NCI-H2107 (cell line): ENCODE measurements around the gene DYNLT1.
"Not testable (repeated sequence)": the region's sequence is repeated elsewhere in the genome, so short reads cannot be mapped to it uniquely, and the experiment has no call there.

ENCODE experiments used
- DNase-seq: peaks from one replicate; lab custom pipeline; 2025; lab: John Stamatoyannopoulos, UW

Gene DYNLT1

GRCh38 chr6:158642097-158642601 is 2.4 kb downstream of the DYNLT1 start:
- no peak for DNase-seq

GRCh38 chr6:158640519-158640918 is 4.0 kb downstream of the DYNLT1 start:
- DNase-seq = no peak

- DNase-seq = no peak
These were observed 5.5 kb downstream of the DYNLT1 start for GRCh38 chr6:158639056-158639455.

- no peak for DNase-seq
These were observed 6.2 kb downstream of the DYNLT1 start for GRCh38 chr6:158638324-158638854.

GRCh38 chr6:158636778-158637177 is 7.8 kb downstream of the DYNLT1 start:
- DNase-seq = no peak

GRCh38 chr6:158635427-158636073 is 9.0 kb downstream of the DYNLT1 start:
- DNase-seq = no peak

- no peak for DNase-seq
These were observed 9.7 kb downstream of the DYNLT1 start for GRCh38 chr6:158634695-158635426.

- DNase-seq = no peak
These were observed 11.4 kb downstream of the DYNLT1 start for GRCh38 chr6:158633127-158633526.

- DNase-seq = not testable (repeated sequence)
These were observed 11.9 kb downstream of the DYNLT1 start for GRCh38 chr6:158632538-158633119.

- DNase-seq = no peak
These were observed 12.6 kb downstream of the DYNLT1 start for GRCh38 chr6:158631678-158632537.

GRCh38 chr6:158630938-158631616 is 13.5 kb downstream of the DYNLT1 start:
- no peak for DNase-seq

- no peak for DNase-seq
These were observed 14.9 kb downstream of the DYNLT1 start for GRCh38 chr6:158629367-158630221.

GRCh38 chr6:158628542-158628941 is 16.0 kb downstream of the DYNLT1 start:
- no peak for DNase-seq

GRCh38 chr6:158627940-158628211 is 16.7 kb downstream of the DYNLT1 start:
- no peak for DNase-seq

GRCh38 chr6:158627168-158627939 is 17.2 kb downstream of the DYNLT1 start:
- no peak for DNase-seq

GRCh38 chr6:158626360-158627167 is 18.0 kb downstream of the DYNLT1 start:
- no peak for DNase-seq

GRCh38 chr6:158625881-158626305 is 18.6 kb downstream of the DYNLT1 start:
- DNase-seq = no peak

- DNase-seq = no peak
These were observed 19.6 kb downstream of the DYNLT1 start for GRCh38 chr6:158624684-158625682.
